SH-SY5Y (cell line): ENCODE results near the gene SPATA16.

Experiments
- GATA2 ChIP-seq: IDR thresholded peaks from 2 replicates; pipeline ENCODE4 v1.6.1; 2011; ENCODE audit warnings: mild to moderate bottlenecking, low read depth, low read length
- GATA3 ChIP-seq: IDR thresholded peaks from 2 replicates; pipeline ENCODE4 v1.6.1; 2011; ENCODE audit warnings: low read depth, mild to moderate bottlenecking, low read length, moderate library complexity

GRCh38 chr3:172840913-172841312, 300.1 kb downstream of the SPATA16 start:
- TF ChIP-seq GATA3 (no peak), GATA2 (no peak)
